D721Med (cell line): Measurements from ENCODE around the gene ASB18.

ENCODE experiments used
- DNase-seq: peaks from one replicate; pipeline ENCODE4 v3.0.0; 2011; ENCODE audit warnings: low spot score; ENCODE audit not compliant: insufficient read length
- FAIRE-seq: peaks from 2 replicates; lab custom pipeline; 2011; peaks lifted over from hg19 to GRCh38; lab: Jason Lieb, UNC
- TF ChIP-seq, protein P1 (sequence below): IDR thresholded peaks from 2 replicates; pipeline ENCODE4 v1.5.1; 2012; ENCODE audit warnings: mild to moderate bottlenecking, control low read depth; ENCODE audit not compliant: insufficient read depth; ENCODE audit errors: missing control alignments

ASB18 gene

DNA sequence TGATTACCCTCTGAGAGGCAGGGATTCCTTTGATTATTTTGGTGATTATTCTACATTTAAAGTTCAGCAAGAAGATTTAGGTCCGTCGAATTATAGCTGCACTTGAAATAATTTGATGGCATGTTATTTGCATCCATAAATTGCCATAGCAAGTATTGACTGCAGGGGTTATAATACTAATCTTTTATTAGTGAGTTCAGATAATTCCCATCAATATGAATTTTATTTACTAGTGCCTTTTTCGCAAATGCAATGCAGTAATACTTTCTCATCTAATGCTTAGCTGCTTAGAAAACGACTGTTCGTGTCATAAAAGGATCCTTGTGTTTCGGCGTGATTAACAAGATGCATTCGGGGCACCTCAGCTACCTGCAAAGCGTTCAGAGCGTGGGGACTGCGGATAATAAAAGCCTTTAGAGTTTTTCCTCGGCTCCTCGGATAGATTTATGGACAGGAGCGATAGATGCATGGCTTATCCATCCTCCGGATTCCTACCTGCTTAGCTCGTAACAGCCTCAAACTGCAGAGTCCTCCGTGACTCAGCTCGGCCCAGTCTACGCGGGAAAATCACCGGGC is 93.5 kb downstream of the ASB18 start:
- TF ChIP-seq, protein P1, sequence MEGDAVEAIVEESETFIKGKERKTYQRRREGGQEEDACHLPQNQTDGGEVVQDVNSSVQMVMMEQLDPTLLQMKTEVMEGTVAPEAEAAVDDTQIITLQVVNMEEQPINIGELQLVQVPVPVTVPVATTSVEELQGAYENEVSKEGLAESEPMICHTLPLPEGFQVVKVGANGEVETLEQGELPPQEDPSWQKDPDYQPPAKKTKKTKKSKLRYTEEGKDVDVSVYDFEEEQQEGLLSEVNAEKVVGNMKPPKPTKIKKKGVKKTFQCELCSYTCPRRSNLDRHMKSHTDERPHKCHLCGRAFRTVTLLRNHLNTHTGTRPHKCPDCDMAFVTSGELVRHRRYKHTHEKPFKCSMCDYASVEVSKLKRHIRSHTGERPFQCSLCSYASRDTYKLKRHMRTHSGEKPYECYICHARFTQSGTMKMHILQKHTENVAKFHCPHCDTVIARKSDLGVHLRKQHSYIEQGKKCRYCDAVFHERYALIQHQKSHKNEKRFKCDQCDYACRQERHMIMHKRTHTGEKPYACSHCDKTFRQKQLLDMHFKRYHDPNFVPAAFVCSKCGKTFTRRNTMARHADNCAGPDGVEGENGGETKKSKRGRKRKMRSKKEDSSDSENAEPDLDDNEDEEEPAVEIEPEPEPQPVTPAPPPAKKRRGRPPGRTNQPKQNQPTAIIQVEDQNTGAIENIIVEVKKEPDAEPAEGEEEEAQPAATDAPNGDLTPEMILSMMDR: no peak
- no peak for DNase-seq
- no peak for FAIRE-seq

DNA sequence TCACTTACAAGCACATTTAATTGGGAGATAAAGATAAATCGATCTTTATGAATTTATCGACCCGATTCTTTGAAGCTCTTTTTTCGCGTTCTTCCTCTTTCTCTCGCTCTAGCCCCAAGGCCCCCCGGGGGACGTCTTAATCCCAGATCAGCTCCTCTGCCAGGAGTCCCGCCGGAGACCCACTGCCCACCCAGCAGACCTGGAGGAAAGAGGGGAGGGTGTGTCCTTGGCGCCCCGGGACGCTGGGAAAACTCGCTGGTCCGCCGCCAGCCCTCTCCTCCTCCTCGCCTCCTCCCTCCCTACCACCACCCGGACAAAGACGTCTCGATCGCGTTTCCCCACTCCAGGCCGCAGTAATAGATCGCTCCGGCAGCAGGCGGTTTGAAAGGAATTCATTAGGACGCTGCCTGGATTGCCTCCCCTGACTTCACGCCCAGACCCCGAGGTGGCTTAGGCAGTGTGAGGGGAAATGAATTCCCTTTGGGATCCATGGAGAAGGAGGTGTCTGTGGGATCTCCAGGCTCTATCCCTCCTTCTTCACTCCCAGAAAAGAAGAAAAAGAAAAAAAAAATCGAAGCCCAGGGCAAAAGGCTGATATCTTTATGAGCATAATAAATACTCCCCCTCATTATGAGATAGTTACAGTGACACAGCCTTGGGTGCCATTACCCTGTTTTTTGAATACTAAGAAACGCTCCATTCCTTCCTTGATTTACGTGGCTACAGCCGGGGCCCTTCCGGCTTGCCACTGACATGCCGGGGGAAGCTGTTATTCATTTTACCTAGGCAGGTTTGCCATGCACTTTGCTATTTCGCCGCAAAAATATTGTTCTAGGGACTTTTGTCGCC is 94.2 kb downstream of the ASB18 start:
- no peak for DNase-seq
- no peak for FAIRE-seq
- TF ChIP-seq, protein P1: no peak

GRCh38 chr2:236169151-236169721 is 95.0 kb downstream of the ASB18 start:
- no peak for DNase-seq
- no peak for FAIRE-seq

GRCh38 chr2:236168110-236169080 is 95.8 kb downstream of the ASB18 start, which contains the start of gene GBX2:
TSS of gene GBX2 (minus strand) at chr2:236168386. CDS start at chr2:236167971, 415 bp downstream.
- TF ChIP-seq, protein P1: no peak
- DNase-seq (peak; percentile 95), FAIRE-seq (no peak)

More at GRCh38 chr2:236169151-236169721, 95.0 kb downstream of the ASB18 start:
- TF ChIP-seq, protein P1: no peak

DNA sequence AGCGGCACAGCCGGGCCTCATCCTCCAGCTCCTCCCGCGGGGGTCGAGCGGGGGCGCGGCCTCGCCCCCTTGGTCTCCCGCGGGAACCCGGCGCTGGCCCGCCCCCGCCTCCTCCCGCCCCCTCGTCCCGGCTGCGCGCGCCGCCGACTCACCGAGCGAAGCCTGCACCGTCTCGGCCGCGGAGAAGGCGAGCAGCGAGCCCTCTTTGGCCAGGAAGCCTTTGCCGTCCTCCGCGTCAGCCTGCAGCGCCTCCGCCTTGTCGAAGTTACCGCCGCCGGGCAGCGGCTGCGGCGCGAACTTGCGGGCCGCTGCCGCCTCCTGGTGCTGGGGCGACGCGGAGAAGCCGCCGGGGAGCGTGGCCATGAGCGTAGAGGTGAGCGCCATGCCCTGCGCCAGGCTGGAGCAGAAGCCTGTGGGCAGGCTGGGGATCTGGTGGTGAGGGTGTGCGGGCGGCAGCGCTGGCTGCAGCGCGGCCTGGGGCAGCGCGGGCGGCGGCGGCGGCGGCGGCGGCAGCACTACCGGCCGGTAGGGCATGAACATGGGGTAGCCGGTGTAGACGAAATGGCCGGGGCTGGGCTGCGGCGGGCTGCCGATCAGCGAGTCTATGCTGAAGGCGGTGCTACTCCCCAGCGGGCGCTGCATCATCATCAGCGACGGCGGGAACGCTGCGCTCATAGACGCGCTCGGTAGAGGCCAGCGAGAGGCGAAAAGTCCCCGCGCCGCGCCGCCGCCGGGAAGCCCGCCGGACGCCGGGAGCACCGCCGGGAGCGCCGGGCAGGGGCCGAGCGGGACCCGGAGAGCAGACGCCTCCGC is 96.7 kb downstream of the ASB18 start:
- DNase-seq: no peak
- TF ChIP-seq, protein P1: no peak
- FAIRE-seq: no peak

- no peak for DNase-seq
- TF ChIP-seq, protein P1: no peak
- FAIRE-seq: no peak
Measured at GRCh38 chr2:236166796-236167296, 97.4 kb downstream of the ASB18 start.
